NCI-H510A (cell line): Measurements from ENCODE around the gene NRXN2.

Experiments used
- DNase-seq: peaks from one replicate; lab custom pipeline; 2025; lab: John Stamatoyannopoulos, UW

The NRXN2 gene

DNA sequence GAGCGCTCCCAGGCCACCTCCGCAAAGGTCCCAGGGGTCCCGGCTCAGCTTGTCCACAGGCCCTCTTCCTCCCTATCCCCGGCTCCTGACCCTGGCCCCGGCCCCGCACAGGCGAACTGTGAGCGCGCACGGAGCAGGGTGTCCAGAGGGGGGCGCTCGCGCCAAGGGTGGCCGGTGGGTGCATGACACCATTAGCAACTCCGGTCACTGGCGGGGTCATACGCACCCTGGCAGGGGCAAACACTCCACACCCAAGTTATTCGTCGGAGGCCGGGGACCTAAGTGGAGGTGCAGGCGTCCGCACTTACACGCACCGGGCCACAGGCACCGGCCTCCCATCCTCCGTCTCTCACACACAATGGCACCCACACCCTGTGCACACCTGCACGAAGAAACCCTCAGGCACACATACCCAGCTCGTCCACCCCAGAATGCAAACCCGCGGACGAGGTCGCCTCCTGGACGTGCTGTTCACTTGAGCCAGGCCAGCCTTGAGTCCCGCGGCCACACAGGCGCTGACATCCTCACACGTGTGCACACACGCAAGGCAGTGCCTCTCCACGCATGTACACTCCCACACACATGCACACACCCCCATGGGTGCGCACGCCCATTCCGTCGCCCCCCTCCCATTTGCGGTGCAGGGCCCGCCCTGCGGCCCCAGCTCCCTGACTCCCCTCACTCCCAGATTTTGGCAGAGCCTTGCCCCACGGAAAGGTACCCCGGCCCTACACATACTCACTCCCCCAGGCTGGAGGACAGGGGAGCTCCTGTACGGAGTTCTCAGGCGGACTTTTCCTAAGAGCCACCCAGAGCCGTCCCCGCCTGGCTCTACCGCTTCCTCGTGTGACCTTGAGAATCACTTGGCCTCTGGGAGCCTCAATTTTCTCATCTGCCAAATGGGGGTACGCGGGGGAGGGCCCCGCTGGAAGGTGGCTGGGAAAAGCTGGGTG is 20.9 kb upstream of the NRXN2 start, which contains the start of gene RASGRP2:
RASGRP2 (minus strand) TSS at position 552 of the 953 bp plus-strand sequence. CDS start 1,276 bp downstream, outside the sequence.
- no peak for DNase-seq

DNA sequence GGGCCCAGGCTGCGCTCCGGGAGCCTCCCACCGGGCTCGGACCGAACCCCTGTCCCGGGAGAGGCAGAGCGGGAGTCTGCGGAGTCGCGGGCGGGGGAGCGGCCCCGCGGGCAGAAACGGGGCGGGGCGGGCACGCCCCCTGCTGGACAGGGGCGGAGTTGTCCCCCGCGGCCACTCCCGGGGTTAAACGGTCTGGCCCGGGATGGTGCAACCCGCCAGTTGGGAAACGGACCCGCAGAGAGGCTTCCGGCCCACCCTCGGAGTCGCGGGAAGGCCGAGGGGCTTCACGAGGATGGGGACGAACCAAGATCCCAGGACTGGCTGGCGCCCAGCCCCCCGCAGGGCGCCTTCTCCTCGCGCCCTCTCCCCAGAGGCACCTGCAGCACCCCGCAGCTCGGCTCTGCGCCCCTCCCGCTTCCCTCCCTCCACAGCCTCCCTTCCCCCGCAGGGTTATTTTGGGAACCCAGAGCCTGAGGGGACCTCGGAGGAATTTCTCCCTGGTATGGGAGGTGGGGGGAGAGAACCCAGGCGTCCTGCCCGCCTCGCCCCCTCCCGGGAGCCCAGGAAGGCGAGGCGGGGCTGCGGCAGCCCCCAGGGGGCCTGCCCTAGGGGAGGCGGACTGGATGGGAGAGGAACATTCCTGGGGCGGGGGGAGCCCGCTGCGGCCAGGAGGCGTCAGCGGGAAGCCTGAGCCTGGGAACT is 20.0 kb upstream of the NRXN2 start:
- DNase-seq: no peak

- no peak for DNase-seq
These were observed 19.3 kb upstream of the NRXN2 start for GRCh38 chr11:64742087-64742888.

DNA sequence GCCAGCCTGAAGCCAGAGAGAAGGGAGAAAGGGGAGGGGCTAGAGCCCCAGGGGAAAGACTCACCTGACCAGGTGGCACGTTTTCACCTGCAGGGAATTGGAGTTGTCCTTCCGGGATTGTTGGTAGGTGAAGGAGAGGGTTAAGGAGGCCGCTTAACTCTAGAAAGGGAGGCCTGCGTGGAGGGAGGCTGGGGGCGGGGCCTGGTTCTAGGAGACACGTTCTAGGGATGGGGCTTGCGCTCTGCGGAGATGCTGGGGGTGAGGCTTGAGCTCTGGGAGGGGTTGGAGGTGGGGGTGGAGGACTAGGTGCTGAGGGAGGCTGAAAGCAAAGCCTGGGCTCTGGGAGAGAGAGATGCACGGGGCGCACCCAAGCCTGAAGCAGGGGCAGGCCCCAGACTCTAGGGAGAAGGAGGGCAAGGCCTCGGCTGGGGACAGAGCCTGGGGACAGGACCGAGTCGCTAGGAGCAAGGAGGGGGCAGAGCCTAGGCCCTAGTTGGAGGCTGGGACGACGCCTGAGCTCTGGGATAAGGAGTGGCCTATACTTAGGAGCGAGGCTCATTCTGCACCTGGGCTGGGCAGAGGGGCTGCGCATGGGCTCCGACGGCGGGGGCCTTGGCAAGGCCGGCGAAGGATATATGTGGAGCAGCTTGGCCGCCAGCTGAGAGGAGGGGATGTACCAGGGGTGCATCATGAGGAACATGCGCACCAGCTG is 18.5 kb upstream of the NRXN2 start:
- no peak for DNase-seq

- no peak for DNase-seq
These were observed 16.9 kb upstream of the NRXN2 start for GRCh38 chr11:64739871-64740270.

DNA sequence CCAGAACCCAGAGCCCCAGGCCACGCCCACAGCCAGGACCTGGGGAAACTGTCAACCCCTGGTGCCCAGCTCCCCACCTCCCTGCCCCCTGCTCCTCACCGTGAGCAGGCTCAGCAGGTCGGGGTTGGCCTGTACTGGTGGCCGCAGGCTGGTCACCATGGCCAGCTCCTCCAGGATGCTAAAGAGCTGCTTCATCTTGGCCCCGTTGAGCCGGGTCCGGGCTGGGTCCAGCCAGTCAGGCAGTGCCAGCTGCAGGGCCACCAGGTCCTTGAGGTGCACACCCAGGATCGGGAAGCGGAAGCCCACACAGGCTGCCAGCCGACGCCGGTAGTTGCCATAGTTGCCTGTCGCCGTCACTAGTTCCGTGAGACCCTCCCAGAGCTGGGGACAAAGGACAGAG is 13.7 kb upstream of the NRXN2 start:
- DNase-seq: no peak

GRCh38 chr11:64735725-64736259 is 12.8 kb upstream of the NRXN2 start:
- DNase-seq: no peak

DNA sequence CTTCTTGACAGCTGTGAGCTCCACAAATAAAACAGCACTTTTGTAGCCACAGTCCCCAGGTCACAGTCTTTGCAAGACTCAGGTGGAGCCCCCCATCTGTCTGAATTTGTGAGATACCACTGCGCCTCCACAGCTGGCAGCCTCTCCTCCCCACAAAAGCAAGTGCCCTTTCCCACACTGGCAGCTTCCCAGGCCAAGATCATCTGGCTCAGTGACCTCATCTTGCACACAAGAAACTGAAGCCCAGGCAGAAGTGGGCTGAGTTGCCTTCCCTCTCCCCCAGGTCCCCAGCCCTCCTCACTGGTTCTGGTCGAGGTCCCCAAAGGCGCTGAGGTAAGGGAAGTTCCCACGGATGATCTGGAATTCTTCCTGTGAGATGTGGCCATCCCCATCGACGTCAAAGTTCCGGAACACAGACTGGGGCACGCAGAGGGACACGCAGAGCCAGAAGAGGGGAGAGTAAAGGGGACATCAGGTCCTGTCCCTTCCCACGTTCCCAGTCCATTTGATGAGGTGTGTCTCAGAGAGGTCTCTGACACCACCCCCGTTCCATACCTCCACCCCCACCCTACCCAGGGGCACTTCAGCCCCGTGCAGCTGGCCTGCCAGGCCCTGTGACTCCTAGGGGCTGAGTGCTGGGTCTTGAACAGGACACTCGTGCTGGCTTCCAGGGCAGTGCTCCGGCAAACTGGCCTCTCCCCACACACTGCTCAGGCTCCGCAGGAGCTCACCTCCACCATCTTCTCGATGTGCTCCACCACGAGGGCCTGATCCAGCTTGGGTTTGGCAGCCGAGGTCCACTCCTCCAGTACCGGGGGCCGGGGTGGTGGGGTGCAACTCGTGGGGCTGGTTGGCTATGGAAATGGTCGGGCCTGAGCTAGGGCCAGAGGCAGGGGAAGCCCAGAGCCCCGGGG is 12.1 kb upstream of the NRXN2 start:
- no peak for DNase-seq

DNA sequence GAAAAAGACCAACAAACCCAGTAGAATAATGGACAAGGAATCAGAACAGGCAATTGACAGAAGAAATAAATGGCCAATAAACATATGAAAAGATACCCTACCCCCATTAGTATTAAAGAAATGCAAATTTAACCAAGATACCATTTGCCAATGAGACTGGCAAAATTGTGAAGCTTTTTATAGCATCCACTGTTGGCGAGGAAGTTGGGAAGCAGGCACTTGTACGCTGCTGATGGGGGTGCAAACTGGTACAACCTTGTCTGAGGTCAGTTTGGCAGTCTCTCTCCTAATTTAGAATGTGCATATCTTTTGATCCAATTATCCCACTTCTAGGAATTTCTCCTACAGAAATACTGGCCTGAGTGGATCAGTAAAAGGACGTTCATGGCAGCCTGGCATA is 8.6 kb upstream of the NRXN2 start:
- no peak for DNase-seq

DNA sequence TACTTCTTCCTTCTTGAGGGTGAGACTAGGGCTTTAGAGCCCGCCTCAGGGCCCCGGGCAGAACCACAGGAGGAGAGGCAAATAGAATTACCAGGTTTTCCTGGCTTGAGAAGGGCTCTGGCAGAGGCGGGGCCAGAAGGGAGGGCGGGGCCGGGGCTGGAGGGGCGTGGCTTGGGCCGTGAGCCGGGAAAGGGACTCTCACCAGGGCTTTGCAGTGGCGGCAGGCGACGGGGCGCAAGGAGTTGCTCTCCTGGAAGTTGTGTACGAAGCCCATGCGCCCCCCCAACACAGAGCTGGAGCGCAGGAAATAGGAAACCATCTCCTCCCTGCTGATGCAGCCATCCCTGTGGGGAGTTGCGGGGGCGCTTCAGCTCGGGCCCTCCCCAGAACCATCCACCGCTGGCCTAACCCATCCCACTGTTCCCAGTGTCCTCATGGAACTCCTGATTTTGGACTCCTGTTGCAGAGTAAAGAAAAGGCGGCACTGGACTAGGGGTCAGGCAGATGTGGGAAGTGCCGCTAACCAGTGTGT is 6.9 kb upstream of the NRXN2 start:
- DNase-seq: no peak

DNA sequence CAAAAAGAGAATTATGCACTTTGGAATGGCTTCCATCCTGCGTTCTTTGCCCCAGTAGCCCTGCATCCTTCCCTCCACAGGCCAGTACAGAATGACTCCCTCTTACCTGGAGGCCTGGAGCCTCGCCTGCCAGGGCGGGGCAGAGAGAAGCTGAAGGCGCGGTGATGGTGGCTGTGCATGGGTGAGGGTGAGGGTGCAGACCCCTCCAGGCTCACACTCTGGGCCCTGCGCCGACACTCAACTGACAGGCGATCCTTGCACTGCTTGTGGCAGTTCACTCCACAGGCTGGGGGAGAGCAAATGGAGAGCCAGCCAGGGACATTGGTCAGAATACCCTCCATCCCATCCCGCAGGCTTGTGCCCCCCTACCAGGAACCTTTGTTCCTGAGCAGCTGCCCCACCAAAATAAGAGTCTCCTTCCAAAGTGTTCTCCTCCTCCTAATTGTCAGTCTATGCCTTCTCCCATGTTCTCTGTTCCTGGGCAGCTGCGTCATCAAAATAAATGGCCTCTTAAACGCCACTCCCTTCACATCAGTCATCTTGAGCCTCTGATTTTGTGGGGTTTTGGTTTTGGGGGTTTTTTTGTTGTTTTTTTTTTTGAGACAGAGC is 5.9 kb upstream of the NRXN2 start:
- no peak for DNase-seq

DNA sequence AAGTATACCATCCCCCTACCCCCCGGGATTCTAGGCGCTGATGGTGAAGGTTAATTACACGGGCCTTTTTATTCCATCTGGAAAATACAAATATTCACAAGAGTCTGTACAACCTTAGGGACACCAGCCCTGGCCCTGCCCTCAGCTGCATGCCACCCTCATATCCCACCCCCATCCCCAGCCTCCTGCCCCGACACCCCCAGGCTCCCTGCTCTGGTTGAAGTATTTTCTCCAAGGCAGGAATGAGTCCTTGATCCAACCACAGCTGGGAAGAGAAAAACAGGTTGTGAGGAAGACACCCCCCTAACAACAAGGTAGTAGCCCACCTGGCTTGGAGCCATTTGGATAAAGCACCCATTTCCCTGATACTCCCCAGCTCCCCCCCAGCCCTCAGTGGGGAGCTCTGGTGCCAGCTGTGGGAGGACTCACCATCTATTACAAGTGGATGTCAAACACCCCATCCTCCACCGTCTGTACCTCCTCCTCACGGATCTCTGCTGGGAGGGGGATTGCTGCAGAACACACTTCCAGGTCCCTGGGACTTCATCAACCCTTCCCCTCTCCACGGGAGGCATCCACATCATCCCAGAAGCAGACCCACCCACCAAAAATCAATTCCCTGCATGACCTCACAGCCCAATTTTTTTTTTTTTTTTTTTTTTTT is 4.0 kb upstream of the NRXN2 start:
- DNase-seq: no peak

GRCh38 chr11:64726211-64726641 is 3.2 kb upstream of the NRXN2 start:
- no peak for DNase-seq

- no peak for DNase-seq
These were observed 2.0 kb upstream of the NRXN2 start for GRCh38 chr11:64724863-64725532.

DNA sequence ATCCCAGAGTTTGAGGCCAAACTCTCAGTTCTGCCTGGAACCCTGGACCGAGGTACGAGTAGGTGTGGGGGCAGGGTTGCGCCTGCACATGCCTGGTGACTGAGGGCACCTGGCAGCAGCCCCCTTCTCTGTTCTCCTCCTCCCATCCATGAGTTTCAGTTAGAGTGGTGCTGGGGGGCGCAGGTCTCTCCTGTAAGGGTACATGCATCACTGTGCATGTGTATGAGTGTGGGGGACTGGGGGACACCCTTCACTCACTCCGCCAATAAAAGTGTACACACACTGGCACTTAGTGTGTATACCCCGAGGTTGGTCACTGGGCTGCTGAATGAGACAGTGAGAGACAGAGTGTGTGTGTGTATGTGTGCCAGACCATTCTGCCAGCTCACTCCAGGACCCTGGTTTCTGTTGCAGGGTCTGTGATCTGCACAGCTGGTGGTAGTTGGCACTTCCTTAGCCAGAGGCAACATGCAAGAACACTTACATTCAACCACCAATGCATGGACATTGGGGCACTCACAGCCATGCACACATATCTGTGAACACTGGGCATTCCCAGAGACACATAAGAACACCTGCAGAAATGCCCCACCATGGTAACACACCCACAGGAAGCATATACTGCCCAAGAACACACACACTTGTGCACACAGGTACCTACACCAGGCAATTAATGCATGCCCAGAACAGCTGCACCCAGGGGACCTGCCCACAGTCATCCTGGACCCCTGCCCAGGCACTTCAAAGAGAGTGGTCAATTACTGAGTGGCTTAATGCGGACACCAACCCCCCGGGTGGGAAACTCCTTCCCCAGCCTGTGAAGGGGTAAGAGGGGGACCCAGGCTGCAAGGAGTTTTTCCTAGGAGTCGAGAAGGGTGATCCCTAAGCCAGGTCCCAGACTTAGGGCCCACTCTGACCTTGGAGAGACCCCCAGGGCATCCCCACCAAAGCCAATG is 1.2 kb upstream of the NRXN2 start:
- DNase-seq: no peak

DNA sequence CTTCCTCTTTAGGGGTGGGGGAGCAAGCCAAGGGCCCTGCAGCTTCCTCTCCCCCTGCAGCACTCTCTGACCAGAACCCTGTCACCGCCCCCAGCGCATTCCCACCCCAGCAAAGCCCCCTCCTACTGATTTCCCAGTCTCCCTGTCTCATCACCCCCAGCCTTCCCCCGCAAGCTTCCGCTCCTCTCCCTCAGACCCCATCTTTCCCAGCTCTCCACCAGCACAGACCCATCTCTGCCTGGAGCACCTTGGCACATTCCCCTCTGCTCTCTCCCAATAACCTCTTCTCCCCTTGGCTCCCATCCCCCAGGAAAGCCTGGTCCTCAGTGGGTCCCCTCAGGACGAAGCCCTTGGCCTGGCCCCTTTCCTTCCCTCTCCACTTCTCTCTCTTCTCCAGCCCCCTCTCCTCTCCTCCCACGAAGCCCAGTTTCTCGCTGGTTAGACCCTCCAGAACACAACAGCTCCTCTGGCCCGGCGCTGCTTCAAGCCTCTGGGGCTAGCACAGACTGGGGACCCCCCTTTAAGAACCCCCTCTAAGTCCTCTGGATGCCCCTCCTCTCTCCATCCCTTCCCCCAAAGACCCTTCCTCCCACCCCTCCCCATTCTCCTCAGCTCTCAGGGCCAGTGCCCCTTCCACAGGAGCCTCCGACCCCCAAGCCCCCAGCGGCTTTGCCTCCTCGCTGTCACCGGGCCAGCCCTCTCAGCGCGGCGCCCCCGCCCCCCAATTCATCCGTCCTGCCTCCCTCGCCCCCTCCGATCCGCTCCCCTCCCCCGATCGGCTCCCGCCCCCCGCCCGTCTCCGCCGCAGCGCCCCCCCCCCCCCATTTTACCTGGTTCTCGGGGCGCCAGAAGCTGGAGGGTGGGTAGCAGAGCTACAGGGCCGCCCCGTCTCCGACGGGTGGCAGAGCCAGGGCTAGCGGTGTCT is 594 bp downstream of the NRXN2 start:
- DNase-seq: no peak
